Measurements from ENCODE around the gene ATOX1. TPM values are rescaled to one million over a fixed set of nuclear protein-coding genes. Genes with fewer than 3 reads are reported as not detected.
A peak's percentile ranks its signal among the peaks of the same experiment; 100 is the strongest.

The ATOX1 gene
- total and polyA plus RNA-seq, 9 donors, result 23.0 to 86.6 (median 52.9) TPM

DNA sequence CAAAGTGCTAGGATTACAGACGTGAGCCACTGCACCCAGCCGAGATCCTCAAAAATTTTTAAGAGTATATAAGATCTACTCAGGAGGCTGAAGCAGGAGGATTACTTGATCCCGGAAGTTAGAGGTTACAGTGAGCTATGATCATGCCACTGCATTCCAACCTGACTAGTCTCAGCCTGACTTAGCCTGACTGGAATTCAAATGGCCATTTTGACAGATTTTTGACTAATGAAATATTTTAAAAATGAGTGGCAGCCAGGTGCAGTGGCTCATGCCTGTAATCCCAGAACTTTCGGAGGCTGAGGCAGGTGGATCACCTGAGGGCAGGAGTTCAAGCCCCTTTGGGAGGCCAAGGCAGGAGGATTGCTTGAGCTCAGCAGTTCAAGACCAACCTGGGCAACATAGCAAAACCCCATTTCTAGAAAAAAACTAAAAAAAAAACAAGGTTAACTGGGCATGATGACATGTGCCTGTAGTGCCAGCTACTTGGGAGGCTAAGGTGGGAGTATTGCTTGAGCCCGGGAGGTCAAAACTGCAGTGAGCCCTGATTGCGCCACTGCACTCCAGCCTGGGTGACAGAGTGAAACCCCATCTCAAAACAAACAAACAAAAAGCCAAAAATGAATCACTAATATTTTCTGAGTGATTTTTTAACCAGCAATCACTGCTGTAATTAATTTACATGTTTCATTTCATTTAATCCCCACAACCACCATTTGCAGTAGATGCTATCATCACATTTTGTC lies 16.6 kb downstream of the ATOX1 start:
- TF ChIP-seq EP300 (IDR thresholded peaks at IDR 0.05) (no peak), POLR2A (IDR thresholded peaks at IDR 0.05) (no peak)
- TF ChIP-seq, protein P1, sequence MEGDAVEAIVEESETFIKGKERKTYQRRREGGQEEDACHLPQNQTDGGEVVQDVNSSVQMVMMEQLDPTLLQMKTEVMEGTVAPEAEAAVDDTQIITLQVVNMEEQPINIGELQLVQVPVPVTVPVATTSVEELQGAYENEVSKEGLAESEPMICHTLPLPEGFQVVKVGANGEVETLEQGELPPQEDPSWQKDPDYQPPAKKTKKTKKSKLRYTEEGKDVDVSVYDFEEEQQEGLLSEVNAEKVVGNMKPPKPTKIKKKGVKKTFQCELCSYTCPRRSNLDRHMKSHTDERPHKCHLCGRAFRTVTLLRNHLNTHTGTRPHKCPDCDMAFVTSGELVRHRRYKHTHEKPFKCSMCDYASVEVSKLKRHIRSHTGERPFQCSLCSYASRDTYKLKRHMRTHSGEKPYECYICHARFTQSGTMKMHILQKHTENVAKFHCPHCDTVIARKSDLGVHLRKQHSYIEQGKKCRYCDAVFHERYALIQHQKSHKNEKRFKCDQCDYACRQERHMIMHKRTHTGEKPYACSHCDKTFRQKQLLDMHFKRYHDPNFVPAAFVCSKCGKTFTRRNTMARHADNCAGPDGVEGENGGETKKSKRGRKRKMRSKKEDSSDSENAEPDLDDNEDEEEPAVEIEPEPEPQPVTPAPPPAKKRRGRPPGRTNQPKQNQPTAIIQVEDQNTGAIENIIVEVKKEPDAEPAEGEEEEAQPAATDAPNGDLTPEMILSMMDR (IDR thresholded peaks at IDR 0.05), result no peak
- intact Hi-C loops (cut with DNase I), result loop anchor here (2.0 to 10.0 kb wide), 5 partner anchors 79 to 297 kb away; partner anchors contain the start of gene SLC36A1 (in 3 of the 4)
- H3K27ac ChIP-seq, result no peak overlapping the region
- no peak for DNase-seq
- H3K9me3 ChIP-seq, result no peaks in the 10 kb centered on the region
- H3K4me1 ChIP-seq (ENCODE audit: insufficient read depth), result peaks cover 14% of the 10 kb centered on the region
- H3K27me3 ChIP-seq, result no peaks in the 10 kb centered on the region
- 79 to 80% (median 79%) methylated on average over 6 of the region's 6 CpGs for WGBS, 3 donors
- no peak overlapping the region for H3K4me3 ChIP-seq
- no peaks in the 10 kb centered on the region for H3K36me3 ChIP-seq

DNA sequence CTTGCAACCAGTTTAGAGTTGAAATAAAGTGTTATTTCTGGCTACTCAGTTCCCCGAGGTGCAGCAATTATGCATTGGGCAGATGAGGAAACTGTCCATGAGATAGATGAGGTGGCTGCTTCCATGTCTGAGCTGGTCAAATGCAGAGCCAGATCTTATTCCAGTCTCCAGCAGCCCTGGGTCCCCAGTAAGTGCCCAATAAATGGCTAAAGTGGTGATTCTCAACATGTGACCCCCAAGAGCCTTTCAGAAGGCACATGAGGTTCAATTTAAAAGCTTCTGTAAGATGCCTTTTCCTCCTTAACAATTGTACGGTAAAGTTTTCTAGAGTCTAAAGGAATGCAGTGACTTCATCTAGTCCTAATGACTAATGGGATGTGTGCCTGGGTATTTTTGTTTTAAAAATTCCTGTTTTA lies 17.5 kb downstream of the ATOX1 start:
- Histone ChIP-seq H3K4me3 (no peak overlapping the region), H3K27ac (peak overlapping the region in 1 of 2 donors; percentile 50), H3K36me3 (no peaks in the 10 kb centered on the region), H3K4me1 (ENCODE audit: insufficient read depth) (peaks cover 14% of the 10 kb centered on the region), H3K27me3 (no peaks in the 10 kb centered on the region), H3K9me3 (no peaks in the 10 kb centered on the region)
- 8 to 14% (median 13%) methylated on average over 2 of the region's 2 CpGs for WGBS, 3 donors
- intact Hi-C loops (cut with DNase I), result loop anchor here (2.0 to 10.0 kb wide), 5 partner anchors 78 to 296 kb away; partner anchors contain the start of gene SLC36A1 (in 3 of the 4)
- TF ChIP-seq, protein P1 (IDR thresholded peaks at IDR 0.05), result no peak
- TF ChIP-seq POLR2A (IDR thresholded peaks at IDR 0.05), result no peak
- TF ChIP-seq EP300 (IDR thresholded peaks at IDR 0.05), result no peak
- no peak for DNase-seq

DNA sequence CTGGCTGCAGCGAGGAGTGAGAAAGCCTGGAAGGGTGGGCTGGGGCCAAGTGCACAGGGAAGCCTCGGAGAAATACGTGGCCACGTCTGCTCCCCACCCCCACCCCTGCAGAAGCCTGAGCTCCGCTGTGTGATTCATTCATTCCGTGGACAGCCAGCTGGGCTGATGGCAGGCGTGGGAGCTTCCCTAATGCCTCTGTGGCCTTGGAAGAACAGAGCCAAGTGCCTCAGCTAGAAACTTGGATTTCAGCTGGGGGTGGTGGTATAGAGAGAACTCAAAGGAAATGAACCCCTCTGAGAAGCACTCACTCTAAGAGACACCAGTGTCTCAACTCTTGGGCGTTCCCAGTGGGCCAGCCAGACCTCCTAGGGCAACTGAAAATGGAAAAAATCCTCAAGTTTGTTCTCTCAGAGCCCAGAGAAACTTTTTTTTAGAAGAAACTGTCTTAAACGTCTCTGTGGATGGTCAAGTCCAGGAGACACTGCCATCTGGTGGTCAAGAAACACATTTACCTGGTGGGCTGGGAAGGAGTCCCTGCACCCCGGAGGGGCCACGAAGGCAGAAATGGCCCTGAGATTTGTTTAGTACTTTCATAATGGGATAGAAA lies 18.0 kb downstream of the ATOX1 start:
- Histone ChIP-seq H3K9me3 (no peaks in the 10 kb centered on the region), H3K4me1 (ENCODE audit: insufficient read depth) (peaks cover 14% of the 10 kb centered on the region), H3K36me3 (no peaks in the 10 kb centered on the region), H3K27ac (peak overlapping the region; percentile 38 to 50), H3K27me3 (no peaks in the 10 kb centered on the region), H3K4me3 (no peak overlapping the region)
- no peak for TF ChIP-seq POLR2A (IDR thresholded peaks at IDR 0.05)
- TF ChIP-seq, protein P1 (IDR thresholded peaks at IDR 0.05), result peak; percentile 72 to 93 (median 93)
- 0 to 4% (median 0%) methylated on average over 11 of the region's 11 CpGs for WGBS, 3 donors
- intact Hi-C loops (cut with DNase I), result loop anchor here (2.0 to 10.0 kb wide), 5 partner anchors 78 to 296 kb away; partner anchors contain the start of gene SLC36A1 (in 3 of the 4)
- DNase-seq, result peak; percentile 82 to 88 (median 87)

DNA sequence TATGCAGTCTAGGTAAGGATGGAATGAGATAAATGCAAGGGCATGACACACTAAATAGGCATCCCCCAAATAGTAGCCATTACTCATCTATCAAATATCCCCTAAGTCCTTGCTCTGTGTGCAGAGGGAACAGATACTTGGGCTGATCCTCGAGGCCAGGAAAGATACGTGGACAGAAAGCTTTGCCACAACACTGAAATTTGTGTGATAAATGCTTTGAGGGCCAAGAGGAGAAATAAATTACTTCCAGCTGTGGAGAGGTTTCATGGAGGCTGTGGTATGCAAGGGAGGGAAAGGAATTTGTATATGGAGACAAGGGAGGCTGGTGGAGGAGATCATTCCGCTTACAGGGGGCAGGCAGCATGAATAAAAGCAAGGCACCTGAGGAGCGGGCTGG lies 18.5 kb downstream of the ATOX1 start:
- WGBS, 3 donors, result 2 to 8% (median 3%) methylated on average over 4 of the region's 4 CpGs
- no peaks in the 10 kb centered on the region for H3K36me3 ChIP-seq
- H3K27me3 ChIP-seq, result no peaks in the 10 kb centered on the region
- no peaks in the 10 kb centered on the region for H3K9me3 ChIP-seq
- intact Hi-C loops (cut with DNase I), result loop anchor here (2.0 to 10.0 kb wide), 5 partner anchors 77 to 295 kb away; partner anchors contain the start of gene SLC36A1 (in 3 of the 4)
- H3K4me1 ChIP-seq (ENCODE audit: insufficient read depth), result peaks cover 14% of the 10 kb centered on the region
- TF ChIP-seq, protein P1 (IDR thresholded peaks at IDR 0.05), result no peak
- no peak for TF ChIP-seq EP300 (IDR thresholded peaks at IDR 0.05)
- no peak for TF ChIP-seq POLR2A (IDR thresholded peaks at IDR 0.05)
- no peak overlapping the region for H3K4me3 ChIP-seq
- peak overlapping the region; percentile 38 to 50 for H3K27ac ChIP-seq
- no peak for DNase-seq
